GM12878 (cell line): ENCODE data around the gene DPF3. TPM values are rescaled to one million over a fixed set of nuclear protein-coding genes. Genes with fewer than 3 reads are reported as not detected.

ENCODE experiments used
- ATAC-seq: fragments of 200-7000 bp; cut with Tn5 transposase; 3 replicates; pipeline ENCODE4 v1.9.1; 2020; ENCODE audit warnings: mild to moderate bottlenecking, moderate library complexity
- BruUV-seq: library from RNA; stranded (reverse); fragments of 400-500 nt; replicated peaks from 2 replicates; lab custom pipeline; 2021; lab: Mats Ljungman, UMichigan
- CTCF ChIA-PET: fragments of 300-600 bp; sonication (Branson Sonifier 250); formaldehyde crosslinking; extraction: SDS; loops from one replicate; lab custom pipeline; 2021; ENCODE audit warnings: inconsistent platforms; lab: Yijun Ruan, JAX
- POLR2A ChIA-PET: fragments of 350-600 bp; formaldehyde crosslinking; extraction: SDS; loops from one replicate; lab custom pipeline; 2021; ENCODE audit warnings: inconsistent platforms; lab: Charles Lee
- RAD21 ChIA-PET: fragments of 300-600 bp; sonication (Branson Sonifier 250); formaldehyde crosslinking; loops from one replicate; lab custom pipeline; 2023; ENCODE audit warnings: antibody characterized with exemption; ENCODE audit not compliant: unreplicated experiment; lab: Charles Lee
- SMC1A ChIA-PET: fragments of 300-600 bp; sonication (Branson Sonifier 250); formaldehyde crosslinking; loops from one replicate; lab custom pipeline; 2023; ENCODE audit not compliant: unreplicated experiment, uncharacterized antibody; lab: Charles Lee
- DNase-seq: peaks from one replicate; pipeline ENCODE4 v3.0.0-alpha.2; 2011; ENCODE audit warnings: low read depth, low spot score
- FAIRE-seq: peaks from 3 replicates; lab custom pipeline; 2011; peaks lifted over from hg19 to GRCh38; lab: Jason Lieb, UNC
- H2AFZ ChIP-seq: 2 replicates; pipeline ENCODE4 v1.6.0; 2011; ENCODE audit warnings: low read depth, low read length, control low read depth; ENCODE audit not compliant: control insufficient read depth
- H3K27ac ChIP-seq: 2 replicates; pipeline ENCODE4 v1.5.1; 2011; ENCODE audit warnings: control low read depth; ENCODE audit not compliant: control insufficient read depth, insufficient read depth
- H3K27me3 ChIP-seq, 2 experiments: replicated peaks in 1 of 2; 2 replicates each; pipeline versions ENCODE4 v1.6.0 to v1.6.1; 2011; ENCODE audit warnings: low read length in 1 of 2; ENCODE audit not compliant: control insufficient read depth in 2 of 2, insufficient read depth in 2 of 2
- H3K36me3 ChIP-seq, 2 experiments: 2 replicates each; pipeline ENCODE4 v1.5.1; 2011; ENCODE audit warnings: low read length in 1 of 2; ENCODE audit not compliant: control insufficient read depth in 2 of 2, insufficient read depth in 2 of 2
- H3K4me1 ChIP-seq: 2 replicates; pipeline ENCODE4 v1.6.1; 2011; ENCODE audit warnings: mild to moderate bottlenecking, low read length, moderate library complexity, mixed read lengths; ENCODE audit not compliant: control insufficient read depth, insufficient read depth
- H3K4me2 ChIP-seq: 2 replicates; pipeline ENCODE4 v1.6.0; 2011; ENCODE audit warnings: control low read depth; ENCODE audit not compliant: control insufficient read depth, insufficient read depth
- H3K4me3 ChIP-seq: fragments of 200-600 bp; sonication (generic); 2 replicates; pipeline ENCODE4 v1.5.1; 2016
- H3K79me2 ChIP-seq: 2 replicates; pipeline ENCODE4 v1.6.0; 2011; ENCODE audit warnings: low read length; ENCODE audit not compliant: control insufficient read depth, insufficient read depth
- H3K9ac ChIP-seq: 2 replicates; pipeline ENCODE4 v1.8.0; 2011; ENCODE audit warnings: low read length, control low read depth, mixed read lengths; ENCODE audit not compliant: control insufficient read depth, insufficient read depth
- H3K9me3 ChIP-seq: replicated peaks from 3 replicates; pipeline ENCODE4 v1.5.1; 2011; ENCODE audit warnings: mild to moderate bottlenecking, low read length; ENCODE audit not compliant: control insufficient read depth, insufficient read depth
- H4K20me1 ChIP-seq: 2 replicates; pipeline ENCODE4 v1.6.0; 2011; ENCODE audit not compliant: control insufficient read depth, insufficient read depth
- ASH2L ChIP-seq: fragments of 300-600, 200-600 bp; sonication (generic); IDR thresholded peaks from 2 replicates; pipeline ENCODE4 v1.6.1; 2017; ENCODE audit warnings: low read depth, mild to moderate bottlenecking, borderline replicate concordance
- CBX3 ChIP-seq: fragments of 200-600 bp; sonication (generic); IDR thresholded peaks from 2 replicates; pipeline ENCODE4 v1.6.1; 2016; ENCODE audit warnings: low read depth, borderline replicate concordance
- CUX1 ChIP-seq: IDR thresholded peaks from 2 replicates; pipeline ENCODE4 v1.6.1; 2012; ENCODE audit warnings: improper control_type of control experiment, low read depth, low read length; ENCODE audit not compliant: insufficient replicate concordance
- DPF2 ChIP-seq: fragments of 450-650 bp; IDR thresholded peaks from 2 replicates; pipeline ENCODE4 v1.6.1; 2017; ENCODE audit warnings: mild to moderate bottlenecking
- ETV6 ChIP-seq, 2 experiments: fragments of 450-650 bp in 1 of 2; IDR thresholded peaks in 1 of 2; conservative IDR thresholded peaks in 1 of 2; 2 replicates each; pipeline ENCODE4 v1.6.1; 2014; ENCODE audit warnings: antibody characterized with exemption in 1 of 2, borderline replicate concordance in 1 of 2, low read depth in 1 of 2, mild to moderate bottlenecking in 1 of 2, moderate library complexity in 1 of 2
- EZH2 ChIP-seq: IDR thresholded peaks from 2 replicates; pipeline ENCODE4 v1.6.1; 2012; ENCODE audit warnings: low read depth, mild to moderate bottlenecking, control low read depth, inconsistent platforms, low read length, borderline replicate concordance; ENCODE audit not compliant: control insufficient read depth
- HDAC6 ChIP-seq: fragments of 200-600 bp; sonication (generic); IDR thresholded peaks from one replicate; pipeline ENCODE4 v1.8.0; 2017; ENCODE audit warnings: antibody characterized with exemption; ENCODE audit not compliant: unreplicated experiment
- HDGF ChIP-seq: fragments of 450-650 bp; IDR thresholded peaks from 2 replicates; pipeline ENCODE4 v1.6.1; 2016; ENCODE audit warnings: antibody characterized with exemption
- JUNB ChIP-seq: IDR thresholded peaks from 2 replicates; pipeline ENCODE4 v1.6.1; 2016; ENCODE audit warnings: antibody characterized with exemption, mild to moderate bottlenecking
- KAT2A ChIP-seq: conservative IDR thresholded peaks from 2 replicates; pipeline ENCODE4 v1.6.1; 2011; ENCODE audit warnings: low read depth, low read length; ENCODE audit not compliant: control insufficient read depth
- LARP7 ChIP-seq: fragments of 450-650 bp; IDR thresholded peaks from 2 replicates; pipeline ENCODE4 v1.6.1; 2017; ENCODE audit warnings: mild to moderate bottlenecking
- MLLT1 ChIP-seq: fragments of 450-650 bp; IDR thresholded peaks from 2 replicates; pipeline ENCODE4 v1.6.1; 2016; ENCODE audit warnings: mild to moderate bottlenecking
- NKRF ChIP-seq: fragments of 450-650 bp; conservative IDR thresholded peaks from 2 replicates; pipeline ENCODE4 v1.6.1; 2017; ENCODE audit warnings: mild to moderate bottlenecking, moderate library complexity
- PAX5 ChIP-seq: IDR thresholded peaks from 2 replicates; pipeline ENCODE4 v1.6.1; 2011; ENCODE audit warnings: low read depth, low read length, borderline replicate concordance
- RB1 ChIP-seq: fragments of 450-650 bp; formaldehyde crosslinking; IDR thresholded peaks from 2 replicates; pipeline ENCODE4 v1.6.1; 2017; ENCODE audit warnings: mild to moderate bottlenecking, borderline replicate concordance
- RFX5 ChIP-seq: IDR thresholded peaks from 2 replicates; pipeline ENCODE4 v1.6.1; 2011; ENCODE audit warnings: low read depth, low read length, improper control_type of control experiment
- SUZ12 ChIP-seq: fragments of 200-600 bp; sonication (generic); IDR thresholded peaks from one replicate; pipeline ENCODE4 v1.6.1; 2018; ENCODE audit warnings: antibody characterized with exemption, mild to moderate bottlenecking; ENCODE audit not compliant: unreplicated experiment
- WGBS: methylation state at CpG from one replicate; pipeline ENCODE4 v1.1.6; 2016; ENCODE audit warnings: low lambda C conversion rate; ENCODE audit not compliant: insufficient replicate concordance, insufficient coverage; ENCODE audit errors: missing lambda C conversion rate; 5-methylcytosine and 5-hydroxymethylcytosine counted together
- in situ Hi-C: fragments of 300-500 bp; cut with MboI; formaldehyde crosslinking; loops from 9 replicates; pipeline ENCODE4 v1.14.3; 2018; ENCODE audit warnings: mixed read lengths
- intact Hi-C: fragments of 100-400 bp; cut with micrococcal nuclease; formaldehyde crosslinking; loops from one replicate; pipeline ENCODE4 v1.14.2; 2022; ENCODE audit not compliant: unreplicated experiment
- polyA plus RNA-seq, 11 experiments: library from polyadenylated mRNA; depleted of rRNA in 4 of 11; unstranded in 6 of 11; stranded (reverse) in 5 of 11; fragments of >200 nt; fragmentation: Nextera tagmentation in 4 of 11; fragmentation: Illumina TruSeq in 1 of 11; extraction: Ambion mirVana in 4 of 11; extraction: Trizol in 1 of 11; gene quantifications; 1 replicate in 1 of 11; 2 replicates in 10 of 11; pipeline versions ENCODE4 v1.2.1 to v1.2.3, GENCODE V29; 2011 to 2016; ENCODE audit warnings: inconsistent platforms in 2 of 11, missing spikeins in 2 of 11, low read depth in 1 of 11
- total RNA-seq, 4 experiments: library from RNA; depleted of rRNA in 3 of 4; stranded (reverse); fragments of >200 nt in 3 of 4; fragmentation: Illumina TruSeq in 1 of 4; extraction: Trizol in 1 of 4; gene quantifications; 2 replicates each; pipeline versions ENCODE4 v1.2.1 to v1.2.3, GENCODE V29; 2013 to 2021

DPF3 gene
- total and polyA plus RNA-seq, 10 of the 15 experiments (the other 5 are each of a cell fraction or from before 2014, with no cell fraction given) = 0.69 to 8.0 (median 2.2) TPM

- DNase-seq (no peak), FAIRE-seq (no peak), ATAC-seq (no peak)
- Histone ChIP-seq H3K79me2 (no peaks in the 10 kb centered on the region), H4K20me1 (no peaks in the 10 kb centered on the region), H3K4me2 (no peak overlapping the region), H3K27ac (no peak overlapping the region), H3K27me3 (no peaks in the 10 kb centered on the region), H3K9ac (no peak overlapping the region), H3K36me3 (no peaks in the 10 kb centered on the region), H3K4me1 (no peaks in the 10 kb centered on the region; the same call in 1 of the 2 replicates), H3K9me3 (no peaks in the 10 kb centered on the region), H2AFZ (no peak overlapping the region), H3K4me3 (no peak overlapping the region)
- intact Hi-C loops = no loop called here
- ChIA-PET SMC1A (interaction anchor here (1.4 kb wide), 1 partner anchor 92 kb away, joined by 3 read pairs; no protein-coding TSS in a partner anchor), RAD21 (no interaction called here), POLR2A (no interaction called here), CTCF (interaction anchor here (0.9 to 1.7 kb wide), 3 partner anchors 9 to 954 kb away, joined by 3 to 5 read pairs (median 4); no protein-coding TSS in a partner anchor)
- 43% methylated on average over 6 of the region's 6 CpGs for WGBS
- no peak for TF ChIP-seq DPF2
- no peak for TF ChIP-seq RB1
- no peak for TF ChIP-seq NKRF
- TF ChIP-seq ASH2L = no peak
- no peak for TF ChIP-seq KAT2A
- TF ChIP-seq CBX3 = no peak
- TF ChIP-seq PAX5 = no peak
- no peak for TF ChIP-seq CUX1
- TF ChIP-seq SUZ12 = no peak
- TF ChIP-seq JUNB = no peak
- no peak for TF ChIP-seq HDGF
- no peak for TF ChIP-seq RFX5
- no peak for TF ChIP-seq ETV6 (conservative IDR thresholded peaks at IDR 0.05 in 1 of 2, IDR thresholded peaks at IDR 0.05 in 1 of 2; ENCODE audit: borderline replicate concordance in 1 of 2, low read depth in 1 of 2)
- TF ChIP-seq MLLT1 = no peak
- no peak for TF ChIP-seq EZH2
- TF ChIP-seq LARP7 = no peak
- no peak for TF ChIP-seq HDAC6
- no TSS peak for BruUV-seq
- in situ Hi-C loops = no loop called here
These were observed 84.8 kb downstream of the DPF3 start for GRCh38 chr14:72809063-72809462.
